Heart left ventricle (tissue), 16 donors: ENCODE data around the gene SLC9B1. TPM values are rescaled to one million over a fixed set of nuclear protein-coding genes. Genes with fewer than 3 reads are reported as not detected.

Experiments
- ATAC-seq, 4 donors: fragments of 200-7000 bp; cut with Tn5 transposase; one replicate each; pipeline ENCODE4 v1.9.1; 2020 to 2022; ENCODE audit warnings: moderate library complexity in 4 of 4, mild to moderate bottlenecking in 3 of 4, moderate number of reproducible peaks in 1 of 4
- DNase-seq, 5 donors: peaks; one replicate each; pipeline ENCODE4 v3.0.0-alpha.2; 2020
- H3K27ac ChIP-seq, 12 donors: fragments of 200-600 bp; sonication (generic) in 4 of 12; one replicate each; pipeline versions ENCODE4 v1.5.0 to v1.8.0; 2016 to 2022; ENCODE audit warnings: mild to moderate bottlenecking in 2 of 12
- H3K27me3 ChIP-seq, 9 donors: fragments of 200-600 bp; sonication (generic) in 2 of 9; one replicate each; pipeline versions ENCODE4 v1.5.1 to v1.8.0; 2016 to 2022; ENCODE audit warnings: mild to moderate bottlenecking in 3 of 9
- H3K36me3 ChIP-seq, 9 donors: fragments of 200-600 bp; sonication (generic) in 2 of 9; one replicate each; pipeline versions ENCODE4 v1.5.0 to v1.8.0; 2018 to 2022; ENCODE audit warnings: mild to moderate bottlenecking in 2 of 9
- H3K4me1 ChIP-seq, 12 donors: fragments of 200-600 bp; sonication (generic) in 4 of 12; one replicate each; pipeline versions ENCODE4 v1.5.0 to v1.8.0; 2016 to 2022; ENCODE audit warnings: mild to moderate bottlenecking in 3 of 12
- H3K4me3 ChIP-seq, 12 donors: fragments of 200-600 bp; sonication (generic) in 4 of 12; one replicate each; pipeline versions ENCODE4 v1.5.0 to v1.8.0; 2017 to 2022; ENCODE audit warnings: mild to moderate bottlenecking in 9 of 12, moderate library complexity in 4 of 12
- H3K9me3 ChIP-seq, 12 donors: fragments of 200-600 bp; sonication (generic) in 4 of 12; one replicate each; pipeline versions ENCODE4 v1.5.0 to v1.8.0; 2016 to 2022; ENCODE audit warnings: mild to moderate bottlenecking in 1 of 12
- POLR2A ChIP-seq, 2 donors: fragments of 450-650 bp; IDR thresholded peaks; one replicate each; pipeline ENCODE4 v1.6.1; 2017; ENCODE audit warnings: antibody characterized with exemption in 2 of 2, mild to moderate bottlenecking in 2 of 2, moderate library complexity in 2 of 2
- WGBS, 4 donors: extraction: QIAGEN DNeasy Blood & Tissue Kit in 2 of 4; methylation state at CpG; one replicate each; pipeline versions ENCODE4 v1.1.5 to v1.1.7; 2013 to 2018; 5-methylcytosine and 5-hydroxymethylcytosine counted together
- intact Hi-C, 10 donors: fragments of 100-400 bp; cut with DNase I; formaldehyde crosslinking; loops; one replicate each; pipeline versions ENCODE4 v1.11.1 to v1.14.2; 2022
- polyA plus RNA-seq, 2 donors: library from polyadenylated mRNA; stranded (reverse); fragments of 200-250 nt; gene quantifications; one replicate each; pipeline ENCODE4 v1.2.3, GENCODE V29; 2013
- total RNA-seq, 9 donors: library from RNA; depleted of rRNA in 2 of 9; stranded (reverse); fragments of >200 nt in 2 of 9; fragmentation: NEBNext Ultra II Directional in 3 of 9; extraction: Animal tissue kit (Norgen Biotek cat#: 25700) in 3 of 9; gene quantifications; one replicate each; pipeline versions ENCODE4 v1.1.0 to v1.2.4, GENCODE V29; 2016 to 2023
- TF ChIP-seq, protein P1 (sequence below), 12 donors: fragments of 200-600 bp; sonication (generic) in 4 of 12; IDR thresholded peaks; one replicate each; pipeline versions ENCODE4 v1.5.0 to v1.8.0; 2018 to 2022; ENCODE audit warnings: antibody characterized with exemption in 12 of 12, mild to moderate bottlenecking in 5 of 12
- donor health status: ischemic (EF 13 %, LVEDD 7.1; RV severe dilation, severe dysfunction).
- donor health status: healthy with polysubstance abuse.
- donor health status: DM: no; HTN: yes; CAD: no.
- donor health status: DM: no; HTN: no; CAD: no.
- donor health status: ischemic (EF 25% LVEDD 6.9; RV normal size, moderate dysfunction).
- donor health status: ischemic (EF 25% LVEDD 5.7; RV mildly dilated, moderate dysfunction).
- donor health status: healthy.
- donor health status: DM: yes; HTN: yes; CAD: no.
- donor health status: ischemic (EF 35%, LVEDD 5.7; RV mildly dilated, moderate dysfunction).
- donor health status: nonischemic (EF 11% LVEDD 7.7; RV severe dilation, severe dysfunction).
- donor health status: DM: yes; HTN: yes; CAD: no.
- donor health status: PGD.
- donor health status: ischemic (EF 29% LVEDD 5.4; RV normal size, mild dysfunction).
- donor health status: nonischemic (EF 23%, LVEDD 6.1; RV moderate dilation, normal function).

SLC9B1 gene
- total and polyA plus RNA-seq, 11 donors: 0.07 to 1.8 (median 0.56) TPM; not detected in 3

DNA sequence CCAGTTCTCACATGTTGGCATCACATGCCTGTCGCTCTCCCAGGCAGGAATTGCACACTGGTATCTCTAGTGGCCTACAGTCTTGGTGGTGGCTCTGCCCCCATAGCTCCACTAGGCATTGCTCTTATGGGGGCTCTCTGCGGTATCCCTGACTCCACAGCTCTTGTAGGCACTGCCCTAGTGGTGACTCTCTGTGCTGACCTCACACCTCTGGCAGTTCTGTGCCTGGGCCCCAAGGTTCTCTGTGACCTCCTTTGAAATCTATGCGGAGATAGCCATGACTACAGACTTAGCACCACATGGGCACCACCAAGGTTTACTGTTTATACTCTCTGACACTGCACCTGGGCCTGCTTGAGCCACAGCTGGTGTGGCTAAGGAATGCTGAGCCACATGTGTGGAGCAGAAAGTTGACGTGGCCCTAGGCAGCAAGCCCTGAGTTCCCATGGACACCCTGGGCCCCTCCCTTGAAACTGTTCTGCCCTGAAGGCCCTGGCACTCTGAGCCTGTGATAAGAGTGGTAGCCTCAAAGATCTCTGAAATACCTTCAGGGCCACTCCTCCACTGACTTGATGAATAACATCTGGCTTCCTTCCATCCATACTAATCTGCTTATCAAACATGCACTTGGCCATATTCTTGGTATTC lies 8.0 kb downstream of the SLC9B1 start:
- TF ChIP-seq, protein P1, sequence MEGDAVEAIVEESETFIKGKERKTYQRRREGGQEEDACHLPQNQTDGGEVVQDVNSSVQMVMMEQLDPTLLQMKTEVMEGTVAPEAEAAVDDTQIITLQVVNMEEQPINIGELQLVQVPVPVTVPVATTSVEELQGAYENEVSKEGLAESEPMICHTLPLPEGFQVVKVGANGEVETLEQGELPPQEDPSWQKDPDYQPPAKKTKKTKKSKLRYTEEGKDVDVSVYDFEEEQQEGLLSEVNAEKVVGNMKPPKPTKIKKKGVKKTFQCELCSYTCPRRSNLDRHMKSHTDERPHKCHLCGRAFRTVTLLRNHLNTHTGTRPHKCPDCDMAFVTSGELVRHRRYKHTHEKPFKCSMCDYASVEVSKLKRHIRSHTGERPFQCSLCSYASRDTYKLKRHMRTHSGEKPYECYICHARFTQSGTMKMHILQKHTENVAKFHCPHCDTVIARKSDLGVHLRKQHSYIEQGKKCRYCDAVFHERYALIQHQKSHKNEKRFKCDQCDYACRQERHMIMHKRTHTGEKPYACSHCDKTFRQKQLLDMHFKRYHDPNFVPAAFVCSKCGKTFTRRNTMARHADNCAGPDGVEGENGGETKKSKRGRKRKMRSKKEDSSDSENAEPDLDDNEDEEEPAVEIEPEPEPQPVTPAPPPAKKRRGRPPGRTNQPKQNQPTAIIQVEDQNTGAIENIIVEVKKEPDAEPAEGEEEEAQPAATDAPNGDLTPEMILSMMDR (IDR thresholded peaks at IDR 0.05): no peak
- no peak for TF ChIP-seq POLR2A (IDR thresholded peaks at IDR 0.05)
- no peak overlapping the region for H3K4me3 ChIP-seq
- no peaks in the 10 kb centered on the region for H3K9me3 ChIP-seq
- peak overlapping the region in 2 of 12 donors; percentile 48 to 80 for H3K27ac ChIP-seq
- no peaks in the 10 kb centered on the region for H3K36me3 ChIP-seq
- no peaks in the 10 kb centered on the region for H3K27me3 ChIP-seq
- 63 to 83% (median 76%) methylated on average over 4 of the region's 4 CpGs for WGBS, 4 donors
- H3K4me1 ChIP-seq: peaks cover 0 to 18% (median 10%) of the 10 kb centered on the region in 12 donors
- no peak for DNase-seq
- intact Hi-C loops: loop anchor here in 7 of 10 donors (2.0 to 10.0 kb wide), 10 partner anchors 83 to 667 kb away; partner anchors contain the start of genes UBE2D3 (in 2 of the 7), BDH2 (in 1 of the 7), CISD2 (in 1 of the 7) and MANBA (in 1 of the 7)
- peak in 3 of 4 donors; percentile 47 to 68 (median 63) for ATAC-seq

DNA sequence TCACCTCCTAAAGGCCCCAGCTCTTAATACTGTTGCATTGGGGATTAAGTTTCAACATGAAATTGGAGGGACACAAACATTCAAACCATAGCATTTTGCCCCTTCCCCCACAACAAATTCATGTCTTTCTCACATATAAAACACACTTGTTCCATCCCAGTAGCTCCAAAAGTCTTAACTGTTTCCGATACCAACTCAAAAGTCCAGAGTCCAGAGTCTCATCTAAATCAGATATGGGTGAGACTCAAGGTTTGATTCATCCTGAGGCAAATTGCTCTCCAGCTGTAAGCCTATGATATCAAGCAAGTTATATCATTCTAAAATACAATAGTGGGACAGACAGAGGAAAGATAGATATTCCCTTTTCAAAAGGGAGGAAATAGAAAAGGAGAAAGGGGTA lies 8.7 kb downstream of the SLC9B1 start:
- no peak for ATAC-seq
- peak overlapping the region in 1 of 12 donors; percentile 80 for H3K27ac ChIP-seq
- H3K4me1 ChIP-seq: peaks cover 0 to 18% (median 10%) of the 10 kb centered on the region in 12 donors
- no peak overlapping the region for H3K4me3 ChIP-seq
- no peak for TF ChIP-seq POLR2A (IDR thresholded peaks at IDR 0.05)
- TF ChIP-seq, protein P1 (IDR thresholded peaks at IDR 0.05): no peak
- H3K9me3 ChIP-seq: no peaks in the 10 kb centered on the region
- 95 to 96% (median 95%) methylated on average over 1 of the region's 1 CpG for WGBS, 4 donors
- H3K27me3 ChIP-seq: no peaks in the 10 kb centered on the region
- no peak for DNase-seq
- H3K36me3 ChIP-seq: no peaks in the 10 kb centered on the region
- intact Hi-C loops: loop anchor here in 7 of 10 donors (2.0 to 10.0 kb wide), 10 partner anchors 84 to 666 kb away; partner anchors contain the start of genes UBE2D3 (in 2 of the 7), BDH2 (in 1 of the 7), CISD2 (in 1 of the 7) and MANBA (in 1 of the 7)

DNA sequence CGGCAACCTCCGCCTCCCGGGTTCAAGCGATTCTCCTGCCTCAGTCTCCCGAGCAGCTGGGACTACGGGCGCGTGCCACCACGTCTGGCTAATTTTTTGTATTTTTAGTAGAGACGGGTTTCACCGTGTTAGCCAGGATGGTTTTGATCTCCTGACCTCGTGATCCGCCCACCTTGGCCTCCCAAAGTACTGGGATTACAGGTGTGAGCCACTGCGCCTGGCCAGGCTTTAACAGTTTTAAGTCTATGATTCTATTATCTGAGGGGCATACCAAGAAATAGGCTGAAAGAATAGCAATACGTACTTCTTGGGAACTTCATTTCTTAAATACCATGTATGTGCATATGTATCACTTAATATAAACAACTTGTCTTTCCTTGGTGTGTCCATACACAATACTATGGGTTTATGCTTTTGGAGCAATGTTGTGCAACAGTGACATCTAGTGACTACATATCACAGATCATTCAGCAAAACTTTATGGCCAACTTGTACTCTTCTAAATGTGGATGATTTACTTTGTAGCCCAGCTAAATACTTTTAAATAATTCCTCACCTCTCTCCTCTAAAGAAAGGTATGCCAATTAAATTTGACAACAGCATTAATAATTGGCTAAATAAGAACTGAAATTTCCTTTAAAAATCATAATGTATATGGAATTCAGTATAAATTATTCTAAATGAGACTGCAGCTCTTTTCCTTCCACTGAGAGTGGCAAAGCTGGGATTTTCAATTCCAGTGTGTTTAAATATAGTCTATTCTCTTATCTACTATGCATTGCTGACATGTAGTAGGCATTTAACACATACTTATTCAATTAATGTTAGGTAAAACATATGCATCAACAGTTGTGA lies 10.4 kb downstream of the SLC9B1 start:
- no peaks in the 10 kb centered on the region for H3K9me3 ChIP-seq
- intact Hi-C loops: loop anchor here in 9 of 10 donors (1.0 to 5.0 kb wide), 8 partner anchors 386 to 562 kb away; no protein-coding TSS in a partner anchor
- TF ChIP-seq, protein P1 (IDR thresholded peaks at IDR 0.05): peak; percentile 64 to 91 (median 74)
- no peak for TF ChIP-seq POLR2A (IDR thresholded peaks at IDR 0.05)
- no peaks in the 10 kb centered on the region for H3K27me3 ChIP-seq
- peaks cover 0 to 18% (median 10%) of the 10 kb centered on the region in 12 donors for H3K4me1 ChIP-seq
- no peak overlapping the region for H3K4me3 ChIP-seq
- 70 to 73% (median 73%) methylated on average over 15 of the region's 15 CpGs for WGBS, 4 donors
- ATAC-seq (peak; percentile 58 to 89 (median 84)), DNase-seq (no peak)
- H3K27ac ChIP-seq: no peak overlapping the region
- H3K36me3 ChIP-seq: no peaks in the 10 kb centered on the region

DNA sequence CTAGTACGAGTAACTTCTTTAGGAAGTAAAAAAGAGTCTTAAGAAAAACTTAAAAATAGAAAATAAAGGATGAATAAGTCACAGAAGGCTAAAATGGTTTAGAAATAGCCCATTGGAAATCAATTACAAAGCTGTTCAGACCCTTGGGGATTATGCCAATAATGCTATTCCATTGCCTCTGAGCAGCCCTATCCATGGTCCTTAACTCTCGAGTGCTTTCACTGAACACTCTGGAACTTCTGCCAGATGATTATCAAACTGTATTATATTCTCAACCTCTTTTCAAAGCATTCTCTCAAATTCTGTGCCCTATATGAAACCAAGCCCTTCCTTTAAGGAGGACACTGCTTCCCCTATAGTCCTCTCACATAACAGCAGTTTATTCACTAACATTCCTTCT lies 17.0 kb downstream of the SLC9B1 start:
- no peak overlapping the region for H3K27ac ChIP-seq
- no peak for DNase-seq
- no peaks in the 10 kb centered on the region for H3K36me3 ChIP-seq
- TF ChIP-seq, protein P1 (IDR thresholded peaks at IDR 0.05): no peak
- no peak for TF ChIP-seq POLR2A (IDR thresholded peaks at IDR 0.05)
- no peaks in the 10 kb centered on the region for H3K27me3 ChIP-seq
- WGBS, 4 donors: 65 to 70% (median 67%) methylated on average over 2 of the region's 2 CpGs
- no peak overlapping the region for H3K4me3 ChIP-seq
- no peaks in the 10 kb centered on the region for H3K4me1 ChIP-seq
- intact Hi-C loops: no loop called here
- H3K9me3 ChIP-seq: no peaks in the 10 kb centered on the region
- no peak for ATAC-seq
